Neuronal stem cell (in vitro differentiated cells): Measurements from ENCODE around the gene TNNI3.

Experiments used
- DNase-seq: peaks from one replicate; pipeline ENCODE4 v3.0.0-alpha.2; 2013; ENCODE audit warnings: low spot score
- H2AFZ ChIP-seq: one replicate; pipeline ENCODE4 v1.6.1; 2013; ENCODE audit warnings: mild to moderate bottlenecking, low read length, inconsistent platforms
- H2AK5ac ChIP-seq: 2 replicates; pipeline ENCODE4 v1.6.1; 2013; ENCODE audit warnings: low read depth, mild to moderate bottlenecking, inconsistent platforms, low read length, moderate library complexity, mixed read lengths
- H2BK120ac ChIP-seq: 2 replicates; pipeline ENCODE4 v1.6.1; 2013; ENCODE audit warnings: low read depth, mild to moderate bottlenecking, inconsistent platforms, low read length, moderate library complexity, mixed read lengths
- H2BK12ac ChIP-seq: one replicate; pipeline ENCODE4 v1.6.1; 2013; ENCODE audit warnings: low read length, inconsistent platforms
- H2BK15ac ChIP-seq: 2 replicates; pipeline ENCODE4 v1.6.1; 2013; ENCODE audit warnings: mild to moderate bottlenecking, low read length, inconsistent platforms, mixed read lengths
- H2BK5ac ChIP-seq: one replicate; pipeline ENCODE4 v1.6.1; 2013; ENCODE audit warnings: inconsistent platforms, mild to moderate bottlenecking, low read length, moderate library complexity
- H3K14ac ChIP-seq: one replicate; pipeline ENCODE4 v1.6.1; 2013; ENCODE audit warnings: low read length, inconsistent platforms
- H3K18ac ChIP-seq: 2 replicates; pipeline ENCODE4 v1.6.1; 2013; ENCODE audit warnings: low read length, inconsistent platforms
- H3K23ac ChIP-seq: 2 replicates; pipeline ENCODE4 v1.6.1; 2013; ENCODE audit warnings: low read depth, mild to moderate bottlenecking, mixed read lengths, low read length, inconsistent platforms; ENCODE audit not compliant: poor library complexity
- H3K27ac ChIP-seq: replicated peaks from 3 replicates; pipeline ENCODE4 v1.5.1; 2013; ENCODE audit warnings: low read length, inconsistent platforms
- H3K27me3 ChIP-seq, 3 experiments: 2 replicates each; pipeline ENCODE4 v1.6.1; 2013; ENCODE audit warnings: low read length in 3 of 3, mild to moderate bottlenecking in 2 of 3, inconsistent platforms in 1 of 3, low read depth in 1 of 3, mixed read lengths in 1 of 3, moderate library complexity in 1 of 3; ENCODE audit not compliant: control insufficient read depth in 3 of 3, insufficient read depth in 3 of 3
- H3K36me3 ChIP-seq, 2 donors: replicated peaks in 1 of 2; 2 replicates each; pipeline ENCODE4 v1.6.1; 2013; ENCODE audit warnings: low read length in 2 of 2; ENCODE audit not compliant: control insufficient read depth in 2 of 2, insufficient read depth in 2 of 2
- H3K4ac ChIP-seq: 2 replicates; pipeline ENCODE4 v1.6.1; 2013; ENCODE audit warnings: inconsistent platforms, mild to moderate bottlenecking, low read length, moderate library complexity
- H3K4me1 ChIP-seq, 2 donors: 1 replicate in 1 of 2; 2 replicates in 1 of 2; pipeline ENCODE4 v1.6.1; 2013; ENCODE audit warnings: low read length in 2 of 2, low read depth in 1 of 2; ENCODE audit not compliant: control insufficient read depth in 2 of 2, insufficient read depth in 1 of 2
- H3K4me2 ChIP-seq: one replicate; pipeline ENCODE4 v1.6.1; 2013; ENCODE audit warnings: mild to moderate bottlenecking, low read length, inconsistent platforms; ENCODE audit not compliant: insufficient read depth, poor library complexity, severe bottlenecking
- H3K4me3 ChIP-seq, 2 donors: 2 replicates each; pipeline ENCODE4 v1.5.1; 2013; ENCODE audit warnings: low read length in 2 of 2, mild to moderate bottlenecking in 2 of 2, inconsistent platforms in 1 of 2, moderate library complexity in 1 of 2
- H3K79me1 ChIP-seq: one replicate; pipeline ENCODE4 v1.6.1; 2013; ENCODE audit warnings: low read depth, mild to moderate bottlenecking, inconsistent platforms, low read length, moderate library complexity
- H3K9ac ChIP-seq: one replicate; pipeline ENCODE4 v1.6.1; 2013; ENCODE audit warnings: mild to moderate bottlenecking, low read depth, low read length, inconsistent platforms; ENCODE audit not compliant: poor library complexity
- H3K9me3 ChIP-seq, 2 donors: replicated peaks in 1 of 2; 2 replicates each; pipeline versions ENCODE3 to v1.6.1; 2013; ENCODE audit warnings: low read length in 2 of 2, mild to moderate bottlenecking in 2 of 2, inconsistent platforms in 1 of 2, low read depth in 1 of 2, mixed read lengths in 1 of 2, moderate library complexity in 1 of 2; ENCODE audit not compliant: control insufficient read depth in 2 of 2, insufficient read depth in 1 of 2
- H4K8ac ChIP-seq: one replicate; pipeline ENCODE4 v1.6.1; 2013; ENCODE audit warnings: low read depth, mild to moderate bottlenecking, inconsistent platforms, low read length, moderate library complexity
- H4K91ac ChIP-seq: one replicate; pipeline ENCODE4 v1.6.1; 2013; ENCODE audit warnings: low read length, low read depth, mild to moderate bottlenecking, inconsistent platforms; ENCODE audit not compliant: poor library complexity
- WGBS, 2 donors: extraction: QIAGEN DNeasy Blood & Tissue Kit; methylation state at CpG; one replicate each; pipeline ENCODE4 v1.1.7; 2013; ENCODE audit warnings: missing lambda C conversion rate in 2 of 2, mixed read lengths in 1 of 2; ENCODE audit not compliant: insufficient read length in 2 of 2, insufficient replicate concordance in 1 of 2; ENCODE audit errors: extremely low coverage in 2 of 2; 5-methylcytosine and 5-hydroxymethylcytosine counted together

Gene TNNI3

GRCh38 chr19:55141696-55142095, 15.8 kb downstream of the TNNI3 start:
- H2BK5ac ChIP-seq = no peak overlapping the region

GRCh38 chr19:55137915-55138314, 19.6 kb downstream of the TNNI3 start:
- DNase-seq = no peak
- Histone ChIP-seq H2AFZ (no peak overlapping the region), H3K36me3 (peaks cover 0 to 2% of the 10 kb centered on the region in 2 donors), H3K9me3 (no peaks in the 10 kb centered on the region), H3K9ac (no peak overlapping the region), H3K14ac (no peak overlapping the region), H3K23ac (no peak overlapping the region), H2BK120ac (no peak overlapping the region), H3K27me3 (peaks cover 0 to 3% (median 0%) of the 10 kb centered on the region in 3 experiments), H4K8ac (no peak overlapping the region), H2AK5ac (peak overlapping the region; percentile 61), H3K27ac (no peak overlapping the region), H2BK5ac (no peak overlapping the region), H4K91ac (no peak overlapping the region), H3K4me3 (no peak overlapping the region), H3K4me2 (no peak overlapping the region), H3K18ac (no peak overlapping the region), H3K4me1 (peaks cover 10 to 13% of the 10 kb centered on the region in 2 donors), H3K79me1 (no peaks in the 10 kb centered on the region), H2BK15ac (no peak overlapping the region), H3K4ac (peak overlapping the region; percentile 10), H2BK12ac (no peak overlapping the region)
- WGBS, 2 donors = no CpG with 5 or more reads among the region's 9 CpGs

More at GRCh38 chr19:55141696-55142095, 15.8 kb downstream of the TNNI3 start:
- Histone ChIP-seq H2BK15ac (no peak overlapping the region), H2BK12ac (no peak overlapping the region), H3K9me3 (no peaks in the 10 kb centered on the region), H3K27me3 (peaks cover 0 to 33% (median 2%) of the 10 kb centered on the region in 3 experiments), H4K8ac (no peak overlapping the region), H3K4me2 (no peak overlapping the region), H2AFZ (peak overlapping the region; percentile 89), H3K4ac (no peak overlapping the region), H2AK5ac (no peak overlapping the region), H3K27ac (no peak overlapping the region), H2BK120ac (no peak overlapping the region), H4K91ac (no peak overlapping the region), H3K14ac (no peak overlapping the region), H3K4me3 (no peak overlapping the region), H3K4me1 (peaks cover 3 to 6% of the 10 kb centered on the region in 2 donors), H3K36me3 (no peaks in the 10 kb centered on the region), H3K9ac (no peak overlapping the region), H3K23ac (no peak overlapping the region), H3K18ac (peak overlapping the region; percentile 4), H3K79me1 (no peaks in the 10 kb centered on the region)
- no peak for DNase-seq
- no CpG with 5 or more reads among the region's 21 CpGs for WGBS, 2 donors

GRCh38 chr19:55136399-55137102, 21.0 kb downstream of the TNNI3 start:
- H2BK15ac ChIP-seq = no peak overlapping the region
- no peaks in the 10 kb centered on the region for H3K79me1 ChIP-seq
- no peak overlapping the region for H2BK5ac ChIP-seq
- H3K4me2 ChIP-seq = no peak overlapping the region
- H3K4me3 ChIP-seq = no peak overlapping the region
- H2AFZ ChIP-seq = no peak overlapping the region
- H3K14ac ChIP-seq = no peak overlapping the region
- no peak for DNase-seq
- H3K18ac ChIP-seq = no peak overlapping the region
- H2BK12ac ChIP-seq = no peak overlapping the region
- no peak overlapping the region for H4K8ac ChIP-seq
- no peak overlapping the region for H2BK120ac ChIP-seq
- no peak overlapping the region for H3K23ac ChIP-seq
- H3K4ac ChIP-seq = no peak overlapping the region
- H4K91ac ChIP-seq = no peak overlapping the region
- H3K36me3 ChIP-seq = peaks cover 0 to 2% of the 10 kb centered on the region in 2 donors
- WGBS, 2 donors = no CpG with 5 or more reads among the region's 17 CpGs
- H3K4me1 ChIP-seq = peaks cover 10 to 13% of the 10 kb centered on the region in 2 donors
- H3K9ac ChIP-seq = no peak overlapping the region
- no peak overlapping the region for H3K27ac ChIP-seq
- H3K9me3 ChIP-seq = no peaks in the 10 kb centered on the region
- no peak overlapping the region for H2AK5ac ChIP-seq
- peaks cover 0 to 3% (median 0%) of the 10 kb centered on the region in 3 experiments for H3K27me3 ChIP-seq

- Histone ChIP-seq H3K36me3 (peaks cover 0 to 2% of the 10 kb centered on the region in 2 donors), H2BK15ac (no peak overlapping the region), H3K27ac (no peak overlapping the region), H2AFZ (no peak overlapping the region), H3K9ac (no peak overlapping the region), H4K91ac (no peak overlapping the region), H2AK5ac (no peak overlapping the region), H3K14ac (no peak overlapping the region), H3K79me1 (no peaks in the 10 kb centered on the region), H2BK12ac (no peak overlapping the region), H2BK5ac (no peak overlapping the region), H4K8ac (no peak overlapping the region), H3K4me2 (no peak overlapping the region), H3K23ac (no peak overlapping the region), H3K27me3 (peaks cover 0 to 11% (median 0%) of the 10 kb centered on the region in 3 experiments), H2BK120ac (no peak overlapping the region), H3K4ac (no peak overlapping the region), H3K18ac (no peak overlapping the region), H3K9me3 (no peaks in the 10 kb centered on the region), H3K4me3 (no peak overlapping the region), H3K4me1 (peaks cover 7 to 11% of the 10 kb centered on the region in 2 donors)
- DNase-seq = no peak
- WGBS, 2 donors = no CpG with 5 or more reads among the region's 3 CpGs
Measured at GRCh38 chr19:55134736-55135135, 22.8 kb downstream of the TNNI3 start.
